Inflammatory macrophage (primary cell): Measurements from ENCODE around the gene PRSS38.

ENCODE experiments used
- DNase-seq, 2 donors: peaks; one replicate each; pipeline ENCODE4 v3.0.0-alpha.2; 2020 to 2022

PRSS38 gene

DNA sequence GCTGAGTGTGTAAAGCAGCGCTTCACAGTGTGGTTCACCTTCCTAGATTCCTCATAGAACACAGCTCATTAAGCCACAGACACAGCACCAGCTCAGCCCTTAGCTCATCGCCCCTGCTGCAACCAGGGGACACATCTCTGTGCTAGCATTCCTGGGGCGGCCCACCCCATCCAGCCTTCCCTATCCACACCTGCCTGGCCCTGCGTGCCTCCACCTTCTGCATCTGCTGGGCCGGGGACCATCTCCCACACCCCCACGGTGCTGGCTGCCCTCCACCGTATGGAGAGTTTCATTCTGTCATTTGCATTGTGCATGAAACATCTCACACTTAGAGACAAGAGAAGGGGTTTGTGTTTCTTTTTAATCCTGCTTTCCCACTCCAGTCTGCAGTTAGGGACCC lies 35.8 kb upstream of the PRSS38 start:
- no peak for DNase-seq

- no peak for DNase-seq
These were observed 35.1 kb upstream of the PRSS38 start for GRCh38 chr1:227780101-227781044.

DNA sequence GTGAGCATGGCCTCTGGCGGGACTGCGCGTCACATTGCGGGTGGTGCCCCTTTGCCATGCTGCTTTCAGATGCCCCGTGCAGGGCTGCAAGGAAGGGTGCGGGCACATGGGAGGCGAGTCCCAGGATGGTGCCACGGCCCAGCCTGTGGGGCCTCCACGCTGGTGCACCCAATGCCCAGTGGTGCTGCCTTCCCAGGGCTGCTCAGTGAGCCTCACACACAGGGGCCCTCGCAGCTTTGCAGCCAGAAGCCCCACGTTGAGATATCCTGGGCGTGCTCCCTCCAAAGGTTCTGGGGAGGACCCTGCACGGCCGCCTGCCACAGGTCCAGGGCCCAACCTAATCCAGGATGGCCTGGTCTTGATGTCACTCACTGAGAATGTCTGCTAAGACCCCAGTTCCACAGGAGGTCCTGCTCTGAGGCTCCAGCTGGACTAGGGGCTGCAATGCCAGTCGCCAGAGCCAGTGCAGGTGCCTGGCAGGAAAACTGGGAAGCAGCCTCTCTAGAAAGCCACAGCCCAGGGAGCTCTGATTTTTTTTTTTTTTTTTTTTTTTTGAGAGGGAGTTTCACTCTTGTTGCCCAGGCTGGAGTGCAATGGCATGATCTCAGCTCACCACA lies 34.1 kb upstream of the PRSS38 start:
- DNase-seq, result no peak

DNA sequence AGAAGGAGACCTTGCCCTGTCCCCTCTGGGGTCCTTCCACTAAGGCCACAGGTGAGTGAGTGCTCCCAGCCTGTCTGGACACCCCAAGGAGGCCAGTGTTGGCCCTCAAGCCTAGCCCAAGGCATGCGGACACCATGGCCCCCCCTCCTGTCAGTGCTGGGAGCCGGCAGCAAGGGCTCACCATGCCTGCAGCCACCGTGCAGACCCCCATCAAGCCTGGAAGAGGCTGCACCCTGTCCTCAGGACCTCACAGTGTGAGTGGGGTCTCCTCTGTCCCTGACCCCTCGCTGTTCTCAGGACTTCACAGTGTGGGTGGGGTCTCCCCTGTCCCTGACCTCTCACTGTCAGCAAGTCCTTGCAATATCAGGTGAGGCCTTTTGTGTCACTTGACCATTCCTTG lies 33.2 kb upstream of the PRSS38 start:
- DNase-seq, result no peak

- no peak for DNase-seq
These were observed 30.2 kb upstream of the PRSS38 start for GRCh38 chr1:227785094-227785804.

- no peak for DNase-seq
These were observed 29.4 kb upstream of the PRSS38 start for GRCh38 chr1:227785805-227786671.

GRCh38 chr1:227786673-227787512 lies 28.6 kb upstream of the PRSS38 start:
- DNase-seq, result no peak

DNA sequence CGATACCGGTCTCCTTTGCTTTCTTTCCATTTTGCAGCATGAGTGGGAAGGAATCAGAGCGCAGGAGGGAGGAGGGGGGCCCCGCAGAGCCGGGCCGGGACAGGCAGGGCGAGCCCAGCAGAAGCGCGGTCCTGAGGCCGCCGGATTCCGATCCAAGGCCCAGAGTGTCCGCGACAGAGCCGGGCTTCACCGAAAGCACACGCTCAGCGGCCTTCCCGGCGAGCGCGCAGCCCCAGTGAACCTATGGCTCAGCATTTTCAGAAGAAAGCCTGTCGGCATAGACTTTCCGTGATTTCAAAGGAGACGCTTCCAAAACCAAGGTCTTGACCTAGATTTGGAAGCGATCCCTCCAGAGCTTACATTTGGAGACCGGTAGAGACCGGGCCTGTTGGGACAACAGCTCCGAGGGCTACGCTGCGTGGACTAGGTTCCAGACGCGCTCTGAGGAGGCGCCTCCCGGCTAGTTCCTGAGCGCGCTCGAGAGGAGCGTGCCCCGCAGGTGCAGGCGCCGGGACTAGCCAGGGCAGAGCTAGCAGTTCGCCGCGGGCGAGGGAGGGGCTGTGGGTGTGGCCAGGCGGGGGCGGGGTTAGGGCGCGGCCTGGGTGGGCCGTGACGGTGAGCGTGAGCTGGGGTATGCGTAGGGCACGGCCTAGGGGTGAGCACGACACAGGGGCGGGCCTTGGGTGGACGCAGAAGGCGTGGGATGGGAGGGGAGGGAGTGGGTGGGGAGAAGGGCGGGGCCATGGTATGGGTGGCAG lies 27.8 kb upstream of the PRSS38 start:
- DNase-seq, result peak; percentile 64 to 75

DNA sequence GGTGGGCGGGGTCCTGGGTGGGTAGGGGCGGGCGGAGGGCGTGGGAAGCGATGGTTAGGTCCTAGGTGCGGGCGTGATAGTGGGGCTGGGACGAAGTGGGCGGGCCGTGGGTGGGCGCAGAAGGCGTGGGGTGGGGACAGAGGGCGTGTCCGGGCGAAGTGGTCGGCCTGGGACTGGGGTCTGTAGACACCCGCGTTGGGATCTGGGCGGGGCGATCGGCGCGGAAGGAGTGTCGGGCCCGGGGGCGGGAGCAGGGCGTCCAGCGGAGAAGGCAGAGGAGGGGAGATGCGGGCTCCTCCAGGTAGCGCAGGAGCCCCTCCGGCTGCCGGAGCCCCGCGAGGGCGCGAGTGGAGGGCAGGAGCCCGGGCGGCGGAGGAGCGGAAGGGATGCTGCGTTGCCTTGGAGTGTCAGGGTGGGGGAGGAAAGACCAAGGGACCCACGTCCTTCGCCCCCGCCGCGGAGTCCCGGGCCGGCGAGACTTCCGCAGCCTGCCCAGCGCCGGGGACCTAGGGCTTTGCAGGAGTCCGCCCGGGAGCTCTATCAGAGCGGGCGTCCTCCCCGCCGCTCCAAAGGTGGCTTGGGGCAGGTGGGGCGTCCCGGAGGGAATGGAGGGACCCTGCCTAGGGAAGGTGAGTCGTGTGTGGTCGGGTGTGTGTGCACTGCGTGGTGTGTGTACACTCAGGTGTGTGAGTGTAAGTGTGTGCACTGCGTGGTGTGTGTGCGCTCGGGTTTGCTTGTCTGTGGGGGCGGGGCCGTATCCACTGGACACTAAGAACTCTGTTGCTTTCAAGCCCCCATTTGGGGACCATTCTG lies 27.0 kb upstream of the PRSS38 start:
- peak; percentile 3 to 22 for DNase-seq

- DNase-seq, result no peak
These were observed 26.1 kb upstream of the PRSS38 start for GRCh38 chr1:227789084-227790033.

- no peak for DNase-seq
These were observed 25.5 kb upstream of the PRSS38 start for GRCh38 chr1:227790034-227790400.

GRCh38 chr1:227790868-227791267 lies 24.6 kb upstream of the PRSS38 start:
- DNase-seq, result no peak

- DNase-seq, result no peak
These were observed 23.9 kb upstream of the PRSS38 start for GRCh38 chr1:227791425-227792143.

GRCh38 chr1:227792216-227793078 lies 23.0 kb upstream of the PRSS38 start:
- DNase-seq, result no peak

GRCh38 chr1:227793079-227793947 lies 22.2 kb upstream of the PRSS38 start:
- DNase-seq, result no peak
